NCI-H345 (cell line): Measurements from ENCODE around the gene TPO.
"Not testable (repeated sequence)": the region's sequence is repeated elsewhere in the genome, so short reads cannot be mapped to it uniquely, and the experiment has no call there.

Source experiments
- DNase-seq: peaks from one replicate; lab custom pipeline; 2025; lab: John Stamatoyannopoulos, UW

Gene TPO

GRCh38 chr2:1486670-1487069, 73.4 kb downstream of the TPO start:
- DNase-seq: no peak

DNA sequence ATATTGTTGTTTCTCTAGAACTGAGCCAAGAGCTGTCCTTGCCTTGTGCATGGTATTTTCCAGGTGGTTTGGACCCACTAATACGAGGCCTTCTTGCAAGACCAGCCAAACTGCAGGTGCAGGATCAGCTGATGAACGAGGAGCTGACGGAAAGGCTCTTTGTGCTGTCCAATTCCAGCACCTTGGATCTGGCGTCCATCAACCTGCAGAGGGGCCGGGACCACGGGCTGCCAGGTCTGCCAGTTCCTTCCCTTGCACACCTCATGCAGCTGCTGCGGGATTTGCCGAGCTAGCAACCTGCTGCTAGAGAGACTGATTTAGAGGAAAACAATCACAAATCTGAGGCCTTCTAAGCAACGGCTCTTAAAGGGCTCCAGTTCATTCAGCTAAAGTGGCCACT, 74.5 kb downstream of the TPO start:
- no peak for DNase-seq

DNA sequence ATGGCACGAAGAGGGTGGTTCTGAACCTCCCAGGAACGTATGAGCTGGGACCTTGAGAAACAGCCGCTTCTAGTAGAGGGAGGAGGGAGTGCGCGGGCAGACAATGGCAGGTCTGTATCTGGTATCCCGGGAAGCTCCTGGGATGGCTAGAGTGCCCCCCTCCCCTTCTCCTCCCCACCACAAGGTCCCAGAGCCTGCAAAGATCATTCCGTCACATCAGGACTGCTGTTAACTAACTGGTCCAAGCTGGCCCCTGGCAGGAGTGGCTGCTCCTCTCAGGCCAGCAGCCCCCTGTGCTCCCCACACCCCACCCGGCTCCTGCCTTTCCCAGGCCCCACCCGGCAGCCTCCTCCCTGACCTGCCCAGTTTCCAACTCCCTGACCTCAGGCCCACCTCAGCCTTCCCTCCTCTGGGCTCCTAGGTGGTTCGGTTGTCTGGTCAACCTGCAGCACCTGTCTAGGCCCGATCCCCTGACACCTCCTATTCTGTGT, 75.0 kb downstream of the TPO start:
- DNase-seq: no peak

GRCh38 chr2:1488851-1489250, 75.6 kb downstream of the TPO start:
- no peak for DNase-seq

GRCh38 chr2:1489486-1489885, 76.2 kb downstream of the TPO start:
- no peak for DNase-seq

DNA sequence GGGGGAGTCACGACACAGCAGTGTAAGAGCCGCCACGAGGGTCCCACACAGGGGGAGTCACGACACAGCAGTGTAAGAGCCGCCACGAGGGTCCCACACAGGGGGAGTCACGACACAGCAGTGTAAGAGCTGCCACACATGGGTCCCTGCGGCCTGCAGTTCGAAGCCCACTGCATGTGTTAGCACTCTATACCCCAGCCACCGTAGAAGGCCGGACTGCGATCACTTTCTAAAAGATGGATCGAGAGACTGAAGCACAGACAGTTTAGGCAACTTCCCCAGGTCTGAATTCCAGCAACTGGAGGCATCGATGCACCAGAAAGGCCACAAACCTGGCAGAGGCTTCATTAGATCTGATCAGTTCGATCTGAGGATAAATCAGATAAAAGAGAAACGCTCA, 77.1 kb downstream of the TPO start:
- DNase-seq: not testable (repeated sequence)

GRCh38 chr2:1491751-1492150, 78.5 kb downstream of the TPO start:
- no peak for DNase-seq

DNA sequence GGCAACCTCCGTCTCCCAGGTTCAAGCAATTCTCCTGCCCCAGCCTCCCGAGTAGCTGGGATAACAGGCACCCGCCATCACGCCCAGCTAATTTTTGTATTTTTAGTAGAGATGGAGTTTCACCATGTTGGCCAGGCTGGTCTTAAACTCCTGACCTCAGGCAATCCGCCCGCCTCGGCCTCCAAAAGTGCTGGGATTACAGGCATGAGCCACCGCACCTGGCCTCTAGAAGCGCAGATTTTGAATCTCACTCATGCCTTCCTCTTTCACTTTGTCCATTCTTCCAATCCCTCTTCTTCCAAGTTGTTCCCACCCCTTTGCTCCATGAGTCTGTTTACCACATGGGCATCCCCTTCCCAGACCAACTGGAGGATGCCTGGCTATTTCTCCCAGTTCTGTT, 79.0 kb downstream of the TPO start:
- not testable (repeated sequence) for DNase-seq

- no peak for DNase-seq
Observed at GRCh38 chr2:1492711-1493430, 79.6 kb downstream of the TPO start.

- DNase-seq: no peak
Observed at GRCh38 chr2:1493431-1494126, 80.3 kb downstream of the TPO start.

DNA sequence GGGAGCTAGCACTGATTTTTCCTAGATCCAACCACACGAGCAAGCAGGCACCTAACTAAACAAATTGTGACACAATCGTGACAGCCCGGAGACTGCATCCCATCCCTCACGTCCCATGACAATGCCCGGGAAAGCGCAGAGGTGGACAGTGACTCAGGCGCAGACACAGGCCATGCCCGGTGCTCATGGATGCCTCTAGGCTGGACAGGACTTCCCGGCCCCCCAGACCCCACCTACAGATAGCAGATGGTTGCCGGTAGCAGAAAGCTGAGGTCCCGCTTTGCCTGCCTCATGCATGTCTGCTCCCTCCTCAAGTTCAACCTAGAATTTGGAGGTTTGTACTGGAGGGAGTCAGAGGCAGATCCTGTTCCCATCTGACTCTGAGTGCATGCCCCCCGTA, 81.0 kb downstream of the TPO start:
- no peak for DNase-seq

DNA sequence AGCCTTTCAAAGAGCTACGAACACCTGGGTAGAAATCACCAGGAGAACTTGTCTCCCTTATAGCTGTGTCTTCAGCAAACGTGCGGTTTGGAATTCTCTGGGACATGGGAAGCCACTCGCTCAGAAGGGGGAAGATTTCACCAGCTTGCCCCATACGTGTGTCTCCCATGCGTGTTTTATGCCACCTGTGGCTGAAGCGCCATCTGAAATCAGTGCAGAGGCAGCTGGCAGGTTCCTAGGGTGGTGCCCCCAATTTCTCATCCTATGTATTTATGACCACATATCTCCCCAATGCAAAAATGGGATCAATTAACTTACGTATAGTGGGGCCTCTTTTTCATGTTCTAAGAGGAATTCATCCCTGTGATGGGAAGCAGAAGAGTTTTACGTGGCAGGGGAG, 81.6 kb downstream of the TPO start:
- DNase-seq: no peak

DNA sequence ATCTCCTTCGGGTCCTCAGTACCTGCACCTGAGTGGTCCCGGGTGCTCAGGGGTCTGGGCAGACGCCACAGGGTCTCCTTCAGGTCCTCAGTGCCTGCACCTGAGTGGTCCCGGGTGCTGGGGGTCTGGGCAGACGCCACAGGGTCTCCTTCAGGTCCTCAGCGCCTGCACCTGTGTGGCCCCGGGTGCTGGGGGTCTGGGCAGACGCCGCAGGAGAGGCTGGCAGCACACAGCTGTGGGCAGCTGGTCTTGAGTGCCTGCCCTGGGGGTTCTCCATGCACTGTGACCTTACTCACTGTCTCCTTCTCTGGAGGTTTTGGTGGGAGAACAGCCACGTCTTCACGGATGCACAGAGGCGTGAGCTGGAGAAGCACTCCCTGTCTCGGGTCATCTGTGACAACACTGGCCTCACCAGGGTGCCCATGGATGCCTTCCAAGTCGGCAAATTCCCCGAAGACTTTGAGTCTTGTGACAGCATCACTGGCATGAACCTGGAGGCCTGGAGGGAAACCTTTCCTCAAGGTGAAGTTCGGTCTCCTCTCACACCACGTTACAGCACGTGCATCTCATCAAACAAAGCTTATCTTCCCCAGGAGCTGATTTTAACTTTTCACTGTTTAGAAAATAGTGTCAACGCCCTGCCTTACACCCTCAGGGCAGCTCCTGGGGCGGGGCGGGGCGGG, 82.6 kb downstream of the TPO start:
- no peak for DNase-seq

DNA sequence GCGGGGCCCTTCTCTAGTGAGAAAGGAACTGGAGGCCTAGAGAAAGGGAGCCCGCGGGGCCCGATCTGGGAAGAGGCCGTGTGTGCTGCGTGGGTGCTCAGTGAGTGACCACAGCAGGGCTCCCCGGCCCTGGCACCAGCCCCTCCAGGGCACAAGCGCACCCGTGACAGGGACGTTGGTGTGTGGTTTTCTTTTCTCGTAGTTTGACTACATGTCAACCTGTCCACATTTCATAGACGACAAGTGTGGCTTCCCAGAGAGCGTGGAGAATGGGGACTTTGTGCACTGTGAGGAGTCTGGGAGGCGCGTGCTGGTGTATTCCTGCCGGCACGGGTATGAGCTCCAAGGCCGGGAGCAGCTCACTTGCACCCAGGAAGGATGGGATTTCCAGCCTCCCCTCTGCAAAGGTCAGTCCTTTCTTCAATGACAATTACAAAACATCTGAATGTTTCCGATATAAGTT, 83.1 kb downstream of the TPO start:
- DNase-seq: no peak

GRCh38 chr2:1497122-1497611, 83.9 kb downstream of the TPO start:
- DNase-seq: no peak

- no peak for DNase-seq
Observed at GRCh38 chr2:1498176-1498575, 84.9 kb downstream of the TPO start.

- DNase-seq: no peak
Observed at GRCh38 chr2:1499033-1499795, 86.0 kb downstream of the TPO start.

GRCh38 chr2:1501038-1501851, 88.0 kb downstream of the TPO start:
- no peak for DNase-seq

DNA sequence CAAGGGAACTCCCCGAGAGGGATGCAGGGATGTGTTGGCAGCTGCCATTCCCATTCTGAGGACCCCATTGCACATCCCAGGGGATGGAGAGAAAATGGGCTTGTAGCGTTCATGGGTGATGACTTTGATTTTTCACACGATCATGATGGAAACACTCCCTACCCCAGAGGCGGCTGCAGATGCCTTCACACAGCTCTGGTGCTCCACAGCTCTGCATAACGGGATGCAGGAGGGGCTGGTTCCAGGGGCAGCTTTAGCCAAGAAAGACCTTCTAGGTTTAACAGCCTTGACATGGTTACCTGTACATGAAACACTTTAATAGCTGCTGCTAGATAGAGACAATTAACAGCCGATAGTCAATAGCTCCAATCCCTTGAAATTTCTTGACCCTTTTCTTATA, 88.7 kb downstream of the TPO start:
- no peak for DNase-seq

GRCh38 chr2:1502891-1503304, 89.6 kb downstream of the TPO start:
- no peak for DNase-seq
